ENCODE data around the gene TNRC18. TPM values are rescaled to one million over a fixed set of nuclear protein-coding genes. Genes with fewer than 3 reads are reported as not detected.

The TNRC18 gene
- total RNA-seq, 2 experiments from 2014 or later, result 12.2 to 64.2 TPM

DNA sequence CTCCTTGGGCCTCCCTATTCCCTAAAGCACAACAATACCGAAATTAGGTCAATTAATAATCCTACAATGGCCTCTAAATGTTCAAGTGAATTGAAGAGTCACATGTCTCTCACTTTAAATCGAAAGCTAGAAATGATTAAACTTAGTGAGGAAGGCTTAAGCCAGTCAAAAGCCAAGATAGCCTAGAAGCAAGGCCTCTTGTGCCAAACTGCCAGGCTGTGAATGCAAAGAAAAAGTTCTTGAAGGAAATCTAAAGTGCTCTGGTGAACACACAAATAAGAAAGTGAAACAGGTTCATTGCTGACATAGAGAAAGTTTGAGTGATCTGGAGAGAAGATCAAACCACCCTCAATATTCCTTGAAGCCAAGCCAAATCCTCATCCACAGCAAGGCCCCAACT lies 83.7 kb downstream of the TNRC18 start:
- H3K9me2 ChIP-seq (ENCODE audit: insufficient read depth, low read length), result no peaks in the 10 kb centered on the region
- no peak overlapping the region for H3K4me2 ChIP-seq (ENCODE audit: low read length)
- TF ChIP-seq EZH2phosphoT487 (IDR thresholded peaks at IDR 0.05; ENCODE audit: borderline replicate concordance, low read depth, low read length) (no peak), CTCF (conservative IDR thresholded peaks at IDR 0.05; ENCODE audit: low read length) (no peak)
- intact Hi-C loops (cut with micrococcal nuclease; ENCODE audit: unreplicated experiment), result no loop called here
- H3K4me1 ChIP-seq (ENCODE audit: insufficient read depth, low read length, poor library complexity, severe bottlenecking), result no peaks in the 10 kb centered on the region
- H3K4me3 ChIP-seq (ENCODE audit: low read depth, low read length, poor library complexity, severe bottlenecking), result no peak overlapping the region
- BruUV-seq (replicated peaks), result no TSS peak
- H3K79me2 ChIP-seq (ENCODE audit: insufficient read depth, low read depth, low read length), result no peaks in the 10 kb centered on the region
- H3K27ac ChIP-seq (ENCODE audit: low read depth, low read length, poor library complexity, severe bottlenecking), result no peak overlapping the region
- H2AFZ ChIP-seq (ENCODE audit: low read length), result no peak overlapping the region
- H3K9me3 ChIP-seq (ENCODE audit: low read length), result no peaks in the 10 kb centered on the region; the same call in 1 of the 2 replicates
- DNase-seq (ENCODE audit: low spot score), result no peak
- ChIA-PET CTCF (ENCODE audit: unreplicated experiment) (no interaction called here), POLR2A (interaction anchor here (0.6 to 0.7 kb wide), 2 partner anchors 28 to 88 kb away, joined by 3 read pairs; no protein-coding TSS in a partner anchor)
- peaks cover 44% of the 10 kb centered on the region for H3K36me3 ChIP-seq (ENCODE audit: insufficient read depth, low read length)
- no peaks in the 10 kb centered on the region for H4K20me1 ChIP-seq (ENCODE audit: insufficient read depth, low read length)

DNA sequence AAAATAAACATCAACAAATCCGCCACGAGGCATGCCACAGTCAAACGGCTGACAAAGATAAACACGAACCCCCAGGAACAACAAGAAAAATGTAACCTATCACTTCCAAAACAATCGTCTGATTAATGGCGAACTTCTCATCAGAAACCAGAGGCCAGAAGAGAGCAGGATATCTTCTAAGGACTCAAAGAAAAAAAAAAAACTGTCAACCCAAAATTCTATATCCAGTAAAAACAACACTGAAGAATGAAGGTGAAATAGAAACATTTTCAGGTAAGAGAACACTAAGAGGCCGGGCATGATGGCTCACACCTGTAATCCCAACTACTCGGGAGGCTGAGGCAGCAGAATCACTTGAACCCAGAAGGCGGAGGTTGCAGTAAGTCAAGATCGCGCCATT lies 86.6 kb downstream of the TNRC18 start:
- DNase-seq (ENCODE audit: low spot score), result no peak
- no peak overlapping the region for H3K27ac ChIP-seq (ENCODE audit: low read depth, low read length, poor library complexity, severe bottlenecking)
- H3K36me3 ChIP-seq (ENCODE audit: insufficient read depth, low read length), result peaks cover 38% of the 10 kb centered on the region
- H3K79me2 ChIP-seq (ENCODE audit: insufficient read depth, low read depth, low read length), result no peaks in the 10 kb centered on the region
- POLR2A ChIA-PET, result interaction anchor here (0.5 kb wide), 1 partner anchor 489 kb away, joined by 4 read pairs; no protein-coding TSS in a partner anchor
- H2AFZ ChIP-seq (ENCODE audit: low read length), result no peak overlapping the region
- CTCF ChIA-PET (ENCODE audit: unreplicated experiment), result no interaction called here
- intact Hi-C loops (cut with micrococcal nuclease; ENCODE audit: unreplicated experiment), result no loop called here
- H3K4me2 ChIP-seq (ENCODE audit: low read length), result no peak overlapping the region
- TF ChIP-seq EZH2phosphoT487 (IDR thresholded peaks at IDR 0.05; ENCODE audit: borderline replicate concordance, low read depth, low read length), result no peak
- TF ChIP-seq CTCF (conservative IDR thresholded peaks at IDR 0.05; ENCODE audit: low read length), result no peak
- no peaks in the 10 kb centered on the region for H4K20me1 ChIP-seq (ENCODE audit: insufficient read depth, low read length)
- peaks cover 4% of the 10 kb centered on the region for H3K4me1 ChIP-seq (ENCODE audit: insufficient read depth, low read length, poor library complexity, severe bottlenecking)
- H3K4me3 ChIP-seq (ENCODE audit: low read depth, low read length, poor library complexity, severe bottlenecking), result no peak overlapping the region
- no peaks in the 10 kb centered on the region; the same call in 1 of the 2 replicates for H3K9me3 ChIP-seq (ENCODE audit: low read length)
- BruUV-seq (replicated peaks), result no TSS peak
- no peaks in the 10 kb centered on the region for H3K9me2 ChIP-seq (ENCODE audit: insufficient read depth, low read length)

DNA sequence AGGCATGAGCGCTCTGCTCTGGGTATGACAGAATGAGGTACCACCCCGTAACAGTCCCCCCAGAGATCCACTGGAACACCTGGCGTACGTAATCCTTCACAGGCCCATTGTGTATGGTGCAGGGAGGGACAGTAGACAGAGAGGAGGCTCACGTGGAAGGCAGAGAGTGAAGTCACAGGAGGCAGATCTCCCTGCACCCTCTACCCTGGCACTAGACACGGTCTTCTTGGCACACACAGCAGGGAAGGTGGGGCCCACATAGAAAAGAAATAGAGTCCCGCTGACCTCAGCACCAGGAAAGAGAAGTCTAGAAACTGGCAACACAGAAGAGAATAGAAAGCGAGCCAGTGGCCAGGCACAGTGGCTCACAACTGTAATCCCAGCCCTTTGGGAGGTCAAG lies 89.0 kb downstream of the TNRC18 start:
- CTCF ChIA-PET (ENCODE audit: unreplicated experiment), result no interaction called here
- DNase-seq (ENCODE audit: low spot score), result no peak
- Histone ChIP-seq H3K36me3 (ENCODE audit: insufficient read depth, low read length) (peaks cover 39% of the 10 kb centered on the region), H3K27ac (ENCODE audit: low read depth, low read length, poor library complexity, severe bottlenecking) (no peak overlapping the region), H3K4me1 (ENCODE audit: insufficient read depth, low read length, poor library complexity, severe bottlenecking) (peaks cover 21% of the 10 kb centered on the region), H3K4me3 (ENCODE audit: low read depth, low read length, poor library complexity, severe bottlenecking) (no peak overlapping the region), H4K20me1 (ENCODE audit: insufficient read depth, low read length) (no peaks in the 10 kb centered on the region), H3K9me2 (ENCODE audit: insufficient read depth, low read length) (no peaks in the 10 kb centered on the region), H3K79me2 (ENCODE audit: insufficient read depth, low read depth, low read length) (no peaks in the 10 kb centered on the region), H2AFZ (ENCODE audit: low read length) (no peak overlapping the region), H3K4me2 (ENCODE audit: low read length) (no peak overlapping the region), H3K9me3 (ENCODE audit: low read length) (no peaks in the 10 kb centered on the region; the same call in 1 of the 2 replicates)
- intact Hi-C loops (cut with micrococcal nuclease; ENCODE audit: unreplicated experiment), result loop anchor here (5.0 kb wide), 1 partner anchor 63 kb away; no protein-coding TSS in a partner anchor
- POLR2A ChIA-PET, result interaction anchor here (0.7 kb wide), 1 partner anchor 890 kb away, joined by 4 read pairs; no protein-coding TSS in a partner anchor
- no TSS peak for BruUV-seq (replicated peaks)
- TF ChIP-seq CTCF (conservative IDR thresholded peaks at IDR 0.05; ENCODE audit: low read length) (no peak), EZH2phosphoT487 (IDR thresholded peaks at IDR 0.05; ENCODE audit: borderline replicate concordance, low read depth, low read length) (no peak)
